Sigmoid colon (tissue), 7 donors: ENCODE data around the gene VPS54. TPM values are rescaled to one million over a fixed set of nuclear protein-coding genes. Genes with fewer than 3 reads are reported as not detected.
"Not testable (repeated sequence)": the region's sequence is repeated elsewhere in the genome, so short reads cannot be mapped to it uniquely, and the experiment has no call there.

Experiments used
- DNase-seq: peaks from one replicate; pipeline ENCODE4 v3.0.0-alpha.2; 2019
- H3K27ac ChIP-seq, 4 donors: fragments of 200-600 bp; sonication (generic); one replicate each; pipeline ENCODE4 v1.5.1; 2016 to 2019; ENCODE audit warnings: mild to moderate bottlenecking in 1 of 4
- H3K27me3 ChIP-seq, 3 donors: fragments of 200-600 bp; sonication (generic); one replicate each; pipeline ENCODE4 v1.5.1; 2019; ENCODE audit warnings: mild to moderate bottlenecking in 1 of 3
- H3K36me3 ChIP-seq, 4 donors: fragments of 200-600 bp; sonication (generic); one replicate each; pipeline ENCODE4 v1.5.1; 2016 to 2019
- H3K4me1 ChIP-seq, 4 donors: fragments of 200-600 bp; sonication (generic); one replicate each; pipeline ENCODE4 v1.5.1; 2017 to 2019
- H3K4me3 ChIP-seq, 4 donors: fragments of 200-600 bp; sonication (generic); one replicate each; pipeline ENCODE4 v1.5.1; 2017 to 2019; ENCODE audit warnings: mild to moderate bottlenecking in 2 of 4, moderate library complexity in 1 of 4
- H3K9me3 ChIP-seq, 4 donors: fragments of 200-600 bp in 3 of 4; sonication (generic) in 3 of 4; one replicate each; pipeline versions ENCODE4 v1.5.1 to v1.6.1; 2013 to 2019
- CTCF ChIP-seq, 4 experiments: fragments of 450-650 bp in 3 of 4; fragments of 200-600 bp in 1 of 4; IDR thresholded peaks; one replicate each; pipeline ENCODE4 v1.5.1; 2016 to 2019; ENCODE audit warnings: antibody characterized with exemption in 4 of 4, mild to moderate bottlenecking in 3 of 4, moderate library complexity in 2 of 4
- EP300 ChIP-seq, 4 donors: sonication (generic); formaldehyde crosslinking; IDR thresholded peaks; one replicate each; pipeline ENCODE4 v1.6.1; 2017; ENCODE audit warnings: antibody characterized with exemption in 4 of 4
- POLR2A ChIP-seq, 2 donors: fragments of 450-650 bp; IDR thresholded peaks; one replicate each; pipeline ENCODE4 v1.6.1; 2016; ENCODE audit warnings: antibody characterized with exemption in 2 of 2, mild to moderate bottlenecking in 2 of 2, moderate library complexity in 2 of 2
- POLR2AphosphoS5 ChIP-seq, 4 donors: sonication (generic); formaldehyde crosslinking; IDR thresholded peaks; one replicate each; pipeline ENCODE4 v1.6.1; 2017; ENCODE audit warnings: antibody characterized with exemption in 4 of 4
- WGBS, 2 donors: extraction: QIAGEN DNeasy Blood & Tissue Kit; methylation state at CpG; one replicate each; pipeline ENCODE4 v1.1.7; 2013; 5-methylcytosine and 5-hydroxymethylcytosine counted together
- intact Hi-C: fragments of 100-400 bp; cut with DNase I; formaldehyde crosslinking; loops from one replicate; pipeline ENCODE4 v1.15.1; 2023
- polyA plus RNA-seq, 3 donors: library from polyadenylated mRNA; stranded (reverse); fragments of 200-250 nt; gene quantifications; one replicate each; pipeline ENCODE4 v1.2.3, GENCODE V29; 2013
- total RNA-seq, 4 donors: library from RNA; depleted of rRNA; stranded (reverse); fragments of >200 nt; gene quantifications; one replicate each; pipeline ENCODE4 v1.1.0, GENCODE V29; 2016
- donor health status: healthy with polysubstance abuse.
- donor health status: Bipolar disorder and iron deficiency.
- donor health status: healthy.

The VPS54 gene
- total and polyA plus RNA-seq, 7 donors, result 9.7 to 27.5 (median 24.9) TPM

- Histone ChIP-seq H3K27ac (no peak overlapping the region), H3K27me3 (no peaks in the 10 kb centered on the region), H3K4me1 (peaks cover 0 to 20% (median 5%) of the 10 kb centered on the region in 4 donors), H3K9me3 (no peaks in the 10 kb centered on the region), H3K36me3 (no peaks in the 10 kb centered on the region), H3K4me3 (no peak overlapping the region)
- DNase-seq, result no peak
- TF ChIP-seq POLR2A (IDR thresholded peaks at IDR 0.05) (no peak), POLR2AphosphoS5 (IDR thresholded peaks at IDR 0.05) (no peak), CTCF (IDR thresholded peaks at IDR 0.05) (no peak), EP300 (IDR thresholded peaks at IDR 0.05) (no peak)
- WGBS, 2 donors, result 97 to 99% methylated on average over 5 of the region's 5 CpGs
- intact Hi-C loops, result no loop called here
Observed at GRCh38 chr2:64001382-64002101, 17.7 kb downstream of the VPS54 start.

GRCh38 chr2:64000630-64001381 lies 18.4 kb downstream of the VPS54 start:
- no peak for DNase-seq
- TF ChIP-seq POLR2A (IDR thresholded peaks at IDR 0.05) (no peak), CTCF (IDR thresholded peaks at IDR 0.05) (no peak), EP300 (IDR thresholded peaks at IDR 0.05) (no peak), POLR2AphosphoS5 (IDR thresholded peaks at IDR 0.05) (no peak)
- 97 to 98% methylated on average over 5 of the region's 5 CpGs for WGBS, 2 donors
- Histone ChIP-seq H3K4me3 (no peak overlapping the region), H3K27me3 (no peaks in the 10 kb centered on the region), H3K36me3 (no peaks in the 10 kb centered on the region), H3K4me1 (peaks cover 0 to 20% (median 5%) of the 10 kb centered on the region in 4 donors), H3K27ac (no peak overlapping the region), H3K9me3 (no peaks in the 10 kb centered on the region)
- intact Hi-C loops, result no loop called here

DNA sequence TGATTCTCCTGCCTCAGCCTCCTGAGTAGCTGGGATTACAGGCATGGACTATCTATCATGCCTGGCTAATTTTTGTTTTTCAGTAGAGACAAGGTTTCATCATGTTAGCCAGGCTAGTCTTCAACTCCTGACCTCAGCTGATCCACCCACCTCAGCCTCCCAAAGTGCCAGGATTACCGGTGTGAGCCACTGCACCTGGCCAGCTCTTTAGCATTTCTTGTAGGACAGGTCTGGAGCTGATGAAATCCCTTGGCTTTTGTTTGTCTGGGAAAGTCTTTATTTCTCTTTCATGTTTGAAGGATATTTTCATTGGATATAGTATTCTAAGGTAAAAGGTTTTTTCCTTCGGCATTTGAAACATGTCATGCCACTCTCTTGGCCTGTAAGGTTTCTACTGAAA lies 20.2 kb downstream of the VPS54 start:
- Histone ChIP-seq H3K27me3 (no peaks in the 10 kb centered on the region), H3K27ac (no peak overlapping the region), H3K4me3 (no peak overlapping the region), H3K36me3 (no peaks in the 10 kb centered on the region), H3K4me1 (peaks cover 0 to 19% (median 9%) of the 10 kb centered on the region in 4 donors), H3K9me3 (no peaks in the 10 kb centered on the region)
- TF ChIP-seq CTCF (IDR thresholded peaks at IDR 0.05) (no peak), POLR2AphosphoS5 (IDR thresholded peaks at IDR 0.05) (no peak), POLR2A (IDR thresholded peaks at IDR 0.05) (no peak), EP300 (IDR thresholded peaks at IDR 0.05) (no peak)
- DNase-seq, result no peak
- intact Hi-C loops, result no loop called here
- WGBS, 2 donors, result 95 to 98% methylated on average over 2 of the region's 2 CpGs

DNA sequence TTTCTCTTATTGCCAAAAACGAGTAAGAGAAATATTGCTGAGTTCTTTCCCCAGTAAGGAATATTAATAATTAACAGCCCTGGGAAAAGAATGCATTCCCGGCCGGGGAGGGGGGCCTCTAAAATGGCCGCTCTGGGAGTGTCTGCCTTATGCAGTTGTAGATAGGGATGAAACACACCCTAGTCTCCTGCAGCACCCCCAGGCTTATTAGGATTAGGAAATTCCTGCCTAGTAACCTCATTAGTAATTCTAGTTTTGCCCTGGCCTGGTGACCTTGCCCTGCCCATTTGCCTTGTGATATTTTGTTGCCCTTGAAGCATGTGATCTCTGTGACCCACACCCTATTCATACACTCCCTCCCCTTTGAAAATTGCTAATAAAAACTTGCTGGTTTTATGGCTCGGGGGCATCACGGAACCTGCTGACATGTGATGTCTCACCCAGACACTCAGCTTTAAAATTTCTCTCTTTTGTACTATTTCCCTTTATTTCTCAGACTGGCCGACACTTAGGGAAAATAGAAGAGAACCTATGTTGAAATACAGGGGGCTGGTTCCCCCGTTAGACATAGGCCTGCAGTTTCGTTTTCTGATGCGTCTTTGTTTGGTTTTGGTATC lies 22.5 kb downstream of the VPS54 start:
- H3K4me3 ChIP-seq, DNase-seq, H3K27ac ChIP-seq, H3K9me3 ChIP-seq, intact Hi-C loops, H3K36me3 ChIP-seq, H3K27me3 ChIP-seq: not testable (repeated sequence)
- WGBS, 2 donors, result 95 to 98% methylated on average over 10 of the region's 10 CpGs
- H3K4me1 ChIP-seq, result peaks cover 0 to 14% (median 2%) of the 10 kb centered on the region in 4 donors

DNA sequence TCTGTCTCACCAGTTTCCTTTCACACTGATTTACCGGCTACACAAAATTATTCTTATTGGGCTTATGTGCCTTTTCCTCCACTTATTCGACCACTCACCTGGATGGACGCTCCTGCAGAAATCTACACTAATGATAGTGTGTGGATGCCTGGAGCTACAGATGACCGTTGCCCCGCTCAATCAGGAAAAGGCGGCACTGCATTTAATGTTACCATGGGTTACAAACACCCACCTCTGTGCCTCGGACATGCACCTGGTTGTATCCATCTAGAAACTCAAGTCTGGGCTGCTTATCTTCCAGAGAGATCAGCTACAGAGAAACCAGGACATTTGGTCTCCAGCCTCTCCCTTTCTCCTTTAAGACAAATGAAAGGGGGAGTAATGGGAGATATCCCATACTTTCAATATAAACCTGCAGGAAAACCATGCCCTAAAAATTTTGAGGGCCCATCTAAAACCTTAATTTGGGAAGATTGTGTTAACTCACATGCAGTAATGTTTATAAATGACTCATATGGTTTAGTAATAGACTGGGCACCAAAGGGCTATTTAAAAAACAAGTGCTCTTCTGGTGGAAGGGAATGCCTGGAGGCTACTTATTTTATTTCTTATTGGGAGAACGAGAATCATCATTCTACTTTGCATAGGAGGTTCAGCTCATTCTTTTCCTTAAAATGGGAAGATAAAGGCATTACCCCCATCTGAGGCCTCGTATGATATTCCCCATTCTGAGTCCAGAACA lies 24.7 kb downstream of the VPS54 start:
- intact Hi-C loops, H3K27ac ChIP-seq, H3K9me3 ChIP-seq, DNase-seq, H3K4me1 ChIP-seq, H3K27me3 ChIP-seq, H3K4me3 ChIP-seq, H3K36me3 ChIP-seq: not testable (repeated sequence)
- WGBS, 2 donors, result 97% methylated on average over 9 of the region's 9 CpGs
